Activated CD4-positive, alpha-beta T cell treated with anti-CD3 and anti-CD28 coated beads, Interleukin-2, amount 50 U/mL, for 48 hours (primary cell): ENCODE data around the gene KCNK15.
A peak's percentile ranks its signal among the peaks of the same experiment; 100 is the strongest.

Experiments used
- DNase-seq, 2 experiments: peaks; one replicate each; pipeline ENCODE4 v3.0.0-alpha.2; 2020

The KCNK15 gene

DNA sequence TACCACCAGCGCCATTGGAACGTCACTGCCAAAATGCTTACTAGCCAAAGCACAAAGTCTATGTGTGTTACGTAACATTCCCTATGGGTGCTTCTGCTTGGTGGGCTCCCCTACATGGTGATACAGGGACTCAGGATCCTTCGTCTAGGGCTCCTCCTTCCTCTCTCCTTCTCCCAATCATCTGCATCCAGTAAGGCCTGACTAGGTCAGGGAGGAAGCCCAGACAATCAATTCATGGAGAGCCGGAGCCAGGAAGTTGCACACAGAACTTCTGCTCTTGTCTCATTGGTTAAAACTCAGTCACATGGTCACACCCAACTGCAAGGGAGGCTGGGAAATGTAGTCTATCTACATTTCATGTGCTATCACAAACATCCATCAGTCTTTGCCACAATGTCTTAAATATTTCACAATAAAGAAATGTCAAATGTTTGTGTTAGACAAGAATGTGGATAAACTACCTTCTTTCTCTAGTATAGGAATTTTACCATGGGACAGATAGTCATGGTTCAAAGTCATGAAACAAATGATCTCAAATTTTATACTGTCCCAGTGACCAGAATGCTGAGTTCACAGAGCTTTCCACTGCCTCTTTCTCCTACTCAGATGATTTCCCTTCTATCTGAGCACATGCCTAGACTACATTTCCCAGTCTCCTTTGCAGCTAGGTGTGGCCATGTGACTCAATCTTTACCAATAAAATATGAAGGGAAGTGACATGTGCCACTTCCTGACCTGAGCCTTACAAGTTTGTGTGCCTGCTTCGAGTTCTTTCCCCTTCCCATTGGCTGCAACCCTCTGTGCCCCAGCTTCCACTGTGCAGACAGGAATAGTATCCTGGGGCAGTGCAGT lies 9.3 kb upstream of the KCNK15 start:
- DNase-seq: peak in 1 of 2 experiments; percentile 29

DNA sequence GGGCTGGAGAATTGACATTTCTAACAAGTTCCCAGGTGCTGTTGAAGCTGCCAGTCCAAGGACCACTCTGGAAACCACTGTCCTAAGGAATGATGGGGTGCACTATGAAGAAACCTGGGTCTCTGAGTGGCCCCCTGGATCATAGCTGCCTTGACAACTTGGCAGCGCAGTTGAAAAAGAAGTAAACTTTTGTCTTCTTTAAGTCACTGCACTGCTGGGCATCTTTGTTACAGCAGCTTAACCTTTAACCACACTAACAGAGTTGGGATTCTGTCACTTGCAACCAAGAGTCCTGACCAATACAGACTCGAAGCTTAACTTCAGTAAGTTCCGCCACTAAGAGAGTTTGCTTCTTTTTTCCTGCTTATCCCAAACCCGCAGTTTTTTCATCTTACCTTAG lies 8.5 kb upstream of the KCNK15 start:
- DNase-seq: no peak

DNA sequence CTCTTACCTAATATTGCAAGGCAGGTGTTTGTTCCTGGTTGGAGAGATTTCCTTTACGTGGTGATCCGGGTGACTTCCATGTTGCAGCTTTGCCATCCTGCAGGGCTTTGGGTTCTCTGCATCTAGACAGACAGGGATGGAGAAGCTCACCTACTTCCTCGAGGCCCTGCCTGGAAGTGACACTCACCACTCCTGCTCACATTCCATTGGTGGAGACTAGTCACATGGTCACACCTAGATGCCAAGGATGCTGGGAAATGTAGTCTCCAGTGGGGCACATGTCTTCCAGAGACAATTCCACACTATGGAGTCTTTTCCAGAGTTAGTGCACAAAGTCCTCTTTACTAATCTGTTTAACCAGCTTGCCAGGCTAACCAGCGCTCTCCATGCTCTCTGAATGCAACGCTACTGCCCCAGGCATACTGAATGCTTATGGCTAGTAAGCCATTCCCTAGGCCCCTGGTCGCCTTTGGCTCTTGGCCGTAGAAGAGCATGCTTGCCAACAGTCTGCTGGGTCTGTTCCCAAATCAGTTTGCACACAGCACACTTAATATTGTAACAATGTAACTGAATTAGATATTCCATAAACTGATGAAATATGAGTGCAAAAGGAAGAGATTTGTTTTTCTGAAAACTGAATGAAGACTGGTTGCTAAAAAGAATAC lies 6.7 kb upstream of the KCNK15 start:
- DNase-seq: peak; percentile 41 to 60

DNA sequence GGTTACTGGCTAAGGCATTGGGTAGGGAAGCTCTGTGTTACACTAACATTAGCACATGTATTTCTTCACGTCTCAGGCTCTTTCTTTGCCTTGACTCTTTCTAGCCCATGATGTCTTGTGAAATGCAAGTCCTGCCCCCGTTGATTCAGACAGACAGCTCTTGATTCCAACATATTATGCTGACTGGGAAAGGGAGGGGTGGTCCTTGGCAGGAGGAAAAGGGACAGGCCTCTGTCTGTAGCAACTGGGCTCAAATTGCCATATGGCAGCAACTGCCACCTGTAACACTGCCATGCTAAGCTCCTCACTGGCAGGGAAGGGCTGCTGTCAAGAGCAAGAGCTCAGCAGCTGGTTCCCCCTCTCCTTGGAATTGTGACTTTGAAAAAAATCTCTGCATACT lies 5.7 kb upstream of the KCNK15 start:
- DNase-seq: no peak

DNA sequence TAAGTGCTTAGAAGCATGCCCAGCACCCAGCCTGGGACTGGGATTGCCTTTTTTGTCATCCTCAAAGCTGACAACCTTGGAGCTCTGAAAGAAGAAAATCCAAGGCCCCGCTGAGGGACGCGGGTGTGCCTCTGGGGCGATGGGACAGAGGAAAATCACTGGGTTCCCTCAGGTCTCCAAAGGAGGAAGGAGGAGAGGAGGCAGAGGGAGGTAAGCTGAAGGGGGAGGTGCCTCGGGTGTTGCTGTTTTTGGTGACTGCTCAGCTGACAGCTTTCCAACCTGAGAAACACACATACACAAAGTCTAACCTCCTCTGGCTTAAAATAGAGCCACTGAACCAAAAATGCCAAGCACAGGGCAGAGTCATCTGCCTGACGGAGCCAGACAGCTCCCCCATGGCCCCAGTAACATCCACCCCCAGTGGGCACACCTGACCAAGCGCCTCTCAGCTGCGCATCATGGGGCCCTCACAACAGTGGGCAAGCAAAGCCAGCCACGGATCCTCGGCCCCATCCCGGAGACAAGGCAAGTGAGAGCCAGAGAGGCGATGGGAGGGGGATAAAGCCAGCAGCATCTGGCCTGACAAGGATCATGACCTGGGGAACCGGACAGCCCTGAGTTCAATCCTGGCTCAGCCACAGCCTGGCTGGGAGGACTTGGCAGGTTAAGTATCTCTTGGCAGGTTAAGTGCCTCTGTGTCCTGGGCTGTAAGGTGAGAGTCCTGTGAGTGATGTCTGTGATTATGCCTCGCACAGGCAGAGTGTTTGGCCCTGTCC lies 3.2 kb upstream of the KCNK15 start:
- no peak for DNase-seq

DNA sequence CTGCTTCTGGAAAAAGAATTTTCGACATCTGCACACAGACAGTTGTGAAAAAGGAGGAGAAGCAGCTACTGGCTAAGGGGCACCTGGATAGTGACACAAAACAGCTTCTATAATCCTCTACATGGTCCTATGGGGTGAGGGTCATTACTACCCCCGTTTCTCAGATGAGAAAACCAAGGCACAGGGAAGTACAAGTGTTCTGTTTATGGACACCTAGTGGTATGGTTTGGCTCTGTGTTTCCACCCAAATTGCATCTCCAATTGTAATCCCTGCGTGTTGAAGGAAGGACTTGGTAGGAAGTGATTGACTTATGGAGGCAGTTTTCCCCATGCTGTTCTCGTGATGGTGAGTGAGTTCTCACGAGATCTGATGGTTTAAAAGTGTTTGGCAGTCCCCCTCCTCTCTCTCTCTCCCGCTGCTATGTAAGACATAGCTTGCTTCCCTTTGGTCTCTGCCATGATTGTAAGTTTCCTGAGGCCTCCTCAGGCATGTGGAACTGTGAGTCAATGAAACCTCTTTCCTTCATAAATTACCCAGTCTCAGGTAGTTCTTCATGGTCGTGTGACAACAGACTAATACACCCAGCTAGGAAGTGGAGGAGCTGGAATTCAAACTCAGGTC lies 2.5 kb upstream of the KCNK15 start:
- DNase-seq: no peak

DNA sequence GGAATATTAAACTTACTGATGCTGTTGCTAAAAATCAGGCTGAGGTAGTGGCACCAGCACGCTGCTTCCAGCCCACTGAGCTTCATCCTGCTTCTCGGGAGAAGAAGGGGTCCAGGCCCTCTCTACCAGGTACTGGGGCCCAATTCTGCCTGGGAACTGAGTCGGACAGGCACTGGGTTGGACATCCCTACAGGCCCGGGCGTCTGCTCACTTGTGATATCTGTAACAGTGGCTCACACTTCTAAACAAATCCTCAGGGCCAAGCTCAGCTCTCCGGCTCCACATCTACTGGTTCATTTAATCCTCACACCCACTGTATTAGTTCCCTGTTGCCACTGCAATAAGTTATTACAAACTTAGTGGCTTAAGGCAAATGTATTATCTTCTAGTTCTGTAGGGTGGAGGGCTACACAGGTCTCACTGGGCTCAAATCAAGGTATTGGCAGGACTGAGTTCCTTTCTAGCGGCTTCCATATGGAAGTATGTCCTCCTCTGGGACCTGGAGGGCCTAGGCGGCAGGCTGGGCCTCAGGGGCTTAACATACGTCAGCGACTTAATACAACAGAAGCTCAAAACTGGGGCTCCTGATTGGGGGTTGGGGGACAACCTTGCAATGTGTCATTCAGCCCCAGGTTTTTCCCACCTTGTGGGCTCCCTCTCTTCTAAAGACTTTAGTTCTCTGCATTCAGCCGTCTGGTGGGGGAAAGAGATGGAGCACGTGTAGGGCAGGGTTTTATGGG lies 1.6 kb upstream of the KCNK15 start:
- DNase-seq: no peak

DNA sequence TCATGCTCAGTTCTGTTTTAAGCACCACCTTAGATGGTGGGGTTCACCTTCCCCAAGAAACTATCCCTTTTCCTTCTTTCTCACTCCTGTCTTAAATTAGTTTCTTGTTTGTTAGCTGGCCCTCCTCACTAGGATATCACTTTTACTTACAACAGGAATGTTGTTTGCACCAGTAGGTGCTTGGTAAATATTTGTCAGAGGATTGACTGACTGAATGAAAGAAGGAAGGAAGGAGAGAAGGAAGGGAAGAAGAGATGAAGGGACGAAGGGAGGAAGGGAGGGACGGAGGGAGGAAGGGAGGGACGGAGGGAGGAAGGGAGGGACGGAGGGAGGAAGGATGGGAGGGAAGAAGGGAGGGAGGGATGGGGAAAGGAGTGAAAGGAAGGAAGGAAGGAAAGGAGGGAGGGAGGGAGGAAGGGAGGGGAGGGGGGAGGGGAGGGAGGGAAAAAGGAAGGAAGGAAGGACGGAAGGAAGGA lies 505 bp upstream of the KCNK15 start:
- DNase-seq: no peak

DNA sequence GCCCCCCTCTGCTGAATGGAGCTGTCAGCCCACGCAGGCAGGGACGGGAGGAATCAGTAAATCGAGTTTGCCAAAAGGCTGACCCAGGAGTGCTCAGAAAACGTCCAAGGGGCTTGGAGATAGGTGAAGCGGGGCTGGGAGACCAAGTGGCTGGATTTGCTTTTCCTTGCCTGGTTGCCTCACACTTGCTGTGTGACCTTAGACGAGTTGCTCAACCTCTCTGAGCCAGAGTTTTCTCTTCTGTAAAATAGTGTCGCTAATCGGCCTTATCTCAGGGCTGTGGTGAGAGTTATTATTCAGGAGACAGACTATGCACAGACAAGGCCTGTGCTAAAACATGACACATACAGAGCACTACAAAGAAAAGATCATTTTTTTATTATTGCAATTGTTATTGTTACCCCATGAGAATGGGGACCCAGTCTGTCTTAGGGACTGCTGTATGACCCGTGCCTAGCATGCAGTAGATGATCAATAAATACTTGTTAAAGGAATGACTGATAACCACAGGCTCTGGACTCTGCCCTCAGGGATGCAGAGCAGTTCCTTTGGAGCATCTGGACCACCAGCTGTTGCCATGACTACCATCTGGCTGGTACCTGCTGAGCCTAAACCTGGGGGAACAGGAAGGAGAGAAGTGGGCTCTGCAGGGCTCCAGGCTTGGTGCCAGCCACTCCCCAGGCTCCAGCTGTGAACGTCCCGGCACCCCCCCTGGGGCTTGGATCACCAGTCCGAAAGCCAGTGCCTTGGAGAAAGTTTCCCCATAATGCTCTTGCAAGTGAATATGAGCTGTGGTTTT lies 901 bp downstream of the KCNK15 start:
- DNase-seq: no peak

DNA sequence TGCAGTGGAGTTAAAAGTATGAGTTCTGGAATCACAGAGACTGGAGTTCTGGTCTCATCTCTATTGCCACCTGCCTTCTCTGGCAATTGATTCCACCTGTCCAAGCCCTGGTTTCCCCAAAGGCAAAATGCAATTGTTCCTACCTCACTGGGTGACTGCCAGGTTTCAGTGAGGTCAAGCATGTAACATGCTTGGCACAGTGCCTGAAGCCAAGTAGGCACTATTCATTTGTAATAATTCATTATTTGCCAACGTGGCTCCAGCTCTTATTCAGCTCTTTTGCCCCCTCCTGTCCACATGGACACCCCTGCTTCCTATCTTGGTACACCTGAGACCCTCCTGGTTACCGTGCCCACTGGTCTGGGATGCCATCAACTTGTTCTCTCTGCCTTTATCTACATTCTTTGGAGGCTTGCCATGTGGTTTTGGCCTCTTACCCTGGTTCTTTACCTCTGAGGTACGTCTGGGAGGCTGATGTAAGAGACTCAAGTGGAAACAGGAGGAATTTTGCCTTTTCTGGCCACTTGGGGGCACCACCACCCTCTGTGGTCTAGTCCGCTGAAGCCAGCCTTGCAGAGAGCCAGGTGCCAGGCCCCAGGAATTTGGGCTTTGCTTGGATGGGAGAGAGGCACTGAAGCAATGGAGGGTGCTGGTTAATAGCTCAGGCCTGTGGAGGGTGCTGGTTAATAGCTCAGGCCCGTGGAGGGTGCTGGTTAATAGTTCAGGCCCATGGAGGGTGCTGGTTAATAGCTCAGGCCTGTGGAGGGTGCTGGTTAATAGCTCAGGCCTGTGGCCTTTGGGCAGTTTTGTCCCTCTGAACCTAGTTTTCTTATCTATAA lies 1.7 kb downstream of the KCNK15 start:
- DNase-seq: peak; percentile 81 to 84

DNA sequence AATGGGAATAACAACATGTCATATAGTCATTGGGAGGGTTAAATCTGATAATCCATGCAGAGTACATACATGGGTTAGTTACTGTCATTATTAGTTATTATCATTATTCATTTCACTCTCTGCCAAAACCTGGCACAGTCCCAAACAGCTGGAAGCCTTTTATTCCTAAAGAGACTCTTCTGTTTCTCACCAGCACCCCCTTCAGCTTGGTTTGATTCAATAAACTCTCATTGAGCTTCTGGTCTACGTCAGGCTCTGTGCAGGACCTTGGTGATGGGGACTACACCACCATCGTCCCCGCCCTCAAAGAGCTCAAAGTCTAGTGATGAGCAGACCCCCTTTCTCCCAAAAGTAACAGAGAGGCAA lies 2.3 kb downstream of the KCNK15 start:
- no peak for DNase-seq

DNA sequence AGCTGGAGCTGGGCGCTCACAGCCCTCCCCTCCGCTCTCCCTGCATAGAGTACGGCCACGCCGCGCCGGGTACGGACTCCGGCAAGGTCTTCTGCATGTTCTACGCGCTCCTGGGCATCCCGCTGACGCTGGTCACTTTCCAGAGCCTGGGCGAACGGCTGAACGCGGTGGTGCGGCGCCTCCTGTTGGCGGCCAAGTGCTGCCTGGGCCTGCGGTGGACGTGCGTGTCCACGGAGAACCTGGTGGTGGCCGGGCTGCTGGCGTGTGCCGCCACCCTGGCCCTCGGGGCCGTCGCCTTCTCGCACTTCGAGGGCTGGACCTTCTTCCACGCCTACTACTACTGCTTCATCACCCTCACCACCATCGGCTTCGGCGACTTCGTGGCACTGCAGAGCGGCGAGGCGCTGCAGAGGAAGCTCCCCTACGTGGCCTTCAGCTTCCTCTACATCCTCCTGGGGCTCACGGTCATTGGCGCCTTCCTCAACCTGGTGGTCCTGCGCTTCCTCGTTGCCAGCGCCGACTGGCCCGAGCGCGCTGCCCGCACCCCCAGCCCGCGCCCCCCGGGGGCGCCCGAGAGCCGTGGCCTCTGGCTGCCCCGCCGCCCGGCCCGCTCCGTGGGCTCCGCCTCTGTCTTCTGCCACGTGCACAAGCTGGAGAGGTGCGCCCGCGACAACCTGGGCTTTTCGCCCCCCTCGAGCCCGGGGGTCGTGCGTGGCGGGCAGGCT lies 4.6 kb downstream of the KCNK15 start:
- no peak for DNase-seq

DNA sequence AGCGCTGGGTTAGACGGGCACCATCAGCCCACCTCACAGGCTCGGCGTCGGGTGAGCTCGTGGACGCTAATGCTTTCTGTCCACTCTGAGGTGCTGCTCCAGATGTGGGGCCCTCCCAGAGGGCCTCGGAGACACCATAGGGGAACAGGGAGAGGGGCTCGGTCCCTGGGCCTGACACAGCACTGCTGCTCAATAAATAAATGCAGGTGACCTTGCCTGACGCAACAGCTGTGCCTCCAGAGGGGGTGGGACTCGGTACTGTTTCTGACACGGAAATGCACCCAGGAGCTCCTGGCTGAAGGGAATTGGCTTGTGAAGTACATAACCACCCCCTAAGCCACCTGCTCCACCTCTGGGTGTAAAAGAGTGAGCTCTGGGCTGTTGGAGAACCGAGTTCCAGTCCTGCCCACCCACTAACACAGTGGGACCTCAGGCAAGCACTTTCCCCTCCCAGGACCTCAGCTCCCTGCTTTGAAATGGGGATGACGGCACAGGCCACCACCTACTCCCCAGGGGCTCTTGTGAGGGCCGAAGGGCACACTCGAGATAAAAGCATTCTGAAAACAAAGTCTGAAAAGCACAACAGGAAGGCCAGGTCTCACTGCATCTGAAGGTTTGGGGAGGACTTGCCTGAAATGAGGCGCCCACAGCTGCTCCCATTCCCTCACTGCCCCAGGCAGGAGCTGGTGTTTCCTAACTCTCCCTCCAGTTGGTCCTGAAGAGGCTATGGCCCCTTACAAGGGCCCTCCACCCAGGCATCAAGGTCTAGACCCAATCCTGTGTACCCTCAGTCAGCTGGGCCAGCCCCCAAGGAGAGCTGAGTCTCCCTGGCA lies 6.7 kb downstream of the KCNK15 start:
- no peak for DNase-seq

DNA sequence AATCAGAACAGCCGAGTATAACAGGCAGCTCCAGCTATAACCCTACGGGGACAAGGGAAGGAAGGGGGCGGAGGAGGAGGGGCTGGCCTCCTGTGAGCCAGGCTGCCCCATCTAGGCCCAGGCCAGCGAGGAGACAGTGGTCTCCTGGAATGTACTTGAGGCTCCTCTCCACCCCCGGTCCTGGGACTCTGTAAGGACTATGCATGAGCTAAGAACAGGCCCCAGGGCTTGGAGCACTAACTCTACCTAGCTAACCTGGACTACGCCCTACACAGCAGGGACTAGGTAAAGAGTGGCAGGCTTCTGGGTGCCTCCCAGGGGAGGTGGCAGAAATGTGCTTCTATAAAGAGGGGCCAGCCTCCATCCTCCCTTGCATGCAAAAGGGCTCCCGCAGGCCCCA lies 8.9 kb downstream of the KCNK15 start:
- DNase-seq: no peak

DNA sequence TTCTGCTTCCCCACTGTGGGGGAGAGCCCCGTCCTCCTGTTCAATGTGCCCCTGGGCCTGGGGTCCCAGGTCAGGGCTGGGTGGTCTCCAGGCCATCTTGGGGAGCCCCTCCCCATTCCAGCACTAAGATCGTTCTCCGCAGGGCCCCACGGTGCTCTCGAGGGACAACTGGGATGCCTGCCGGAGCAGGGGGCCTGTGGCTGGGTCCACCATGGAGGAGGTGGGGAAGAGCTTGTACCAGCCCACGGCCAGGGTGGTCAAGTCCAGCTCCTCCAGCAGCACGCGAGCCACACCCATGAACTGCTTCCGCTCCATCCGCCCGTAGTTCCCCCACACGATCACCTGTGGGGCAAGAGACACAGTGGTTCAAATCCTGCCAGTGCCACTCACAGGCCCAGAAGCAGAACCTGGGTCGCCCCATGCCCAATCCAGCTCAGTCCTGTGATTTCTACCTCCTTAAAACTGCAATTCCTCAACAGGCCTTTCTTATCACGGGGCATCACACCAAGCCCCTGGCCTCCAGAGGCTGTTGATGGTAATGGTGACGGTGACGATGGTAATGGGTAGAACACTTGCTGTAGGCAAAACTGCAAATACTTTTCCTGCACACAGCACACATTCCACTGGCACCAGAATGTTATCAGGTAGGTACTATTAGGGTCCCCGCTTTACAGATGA lies 10.5 kb downstream of the KCNK15 start:
- no peak for DNase-seq

DNA sequence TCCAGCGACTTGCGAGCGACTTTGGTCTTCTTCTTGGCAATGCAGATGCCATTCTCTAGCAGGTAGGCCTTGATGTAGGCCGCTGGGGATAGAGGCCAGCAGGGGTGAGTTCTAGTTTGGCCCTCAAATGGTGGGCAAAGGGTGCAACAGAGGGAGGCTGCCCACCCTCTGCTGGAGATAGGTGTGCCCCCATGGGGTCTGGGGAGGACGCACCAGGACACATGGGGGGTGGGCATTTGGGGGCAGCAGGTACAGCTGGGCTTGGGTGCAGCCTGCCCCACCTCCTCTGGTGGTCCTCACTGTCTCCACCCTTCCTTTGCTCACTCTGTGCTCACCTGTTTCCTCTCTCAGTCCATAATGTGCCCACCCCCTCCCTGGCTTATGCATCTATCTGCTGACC lies 11.3 kb downstream of the KCNK15 start:
- no peak for DNase-seq

DNA sequence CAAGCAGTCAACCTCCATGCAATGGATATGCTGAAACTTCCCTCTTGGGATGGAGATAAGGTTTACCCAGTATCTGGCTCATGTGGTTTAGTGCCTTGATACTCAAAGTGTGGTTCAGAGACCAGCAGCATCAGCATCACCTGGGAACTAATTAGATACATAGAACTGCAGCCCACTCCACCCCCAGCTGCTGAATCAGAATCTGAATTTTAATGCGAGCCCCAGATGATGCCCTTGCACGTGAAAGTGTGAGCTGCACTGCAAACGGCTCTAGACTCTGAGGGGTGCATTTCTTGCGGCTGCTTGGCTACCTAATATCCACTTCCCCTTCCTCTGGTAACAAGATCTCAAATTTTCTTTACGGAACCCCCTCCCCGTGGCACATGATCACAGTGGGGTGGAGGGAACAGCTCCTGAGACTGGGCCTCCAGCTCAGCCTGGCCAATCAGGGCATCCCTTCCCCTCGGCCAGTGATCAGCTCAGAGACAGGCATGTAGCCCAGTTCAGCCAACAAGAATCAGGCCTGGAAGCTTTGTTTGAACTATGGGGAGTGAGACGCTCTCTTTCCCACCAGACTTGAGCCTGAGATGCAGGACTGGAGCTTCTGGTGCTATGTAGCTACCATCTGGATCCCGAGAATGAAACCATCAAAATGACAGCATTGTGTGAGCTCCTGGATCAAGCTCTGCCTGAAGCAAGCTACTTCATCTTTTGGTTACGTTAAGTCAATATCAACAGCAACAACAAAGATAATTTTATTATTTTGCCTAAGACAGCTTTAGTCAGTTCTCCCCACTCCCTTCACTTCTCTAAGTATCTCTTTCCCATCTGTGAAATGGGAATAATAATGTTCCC lies 12.8 kb downstream of the KCNK15 start:
- DNase-seq: no peak
